ENCODE data around the gene AFDN.

Gene AFDN

GRCh38 chr6:167987396-167988153, 160.9 kb downstream of the AFDN start:
- H3K4me3 ChIP-seq (ENCODE audit: insufficient read depth, low read length, poor library complexity, severe bottlenecking) = no peak overlapping the region
- H3K79me2 ChIP-seq (ENCODE audit: insufficient read depth, low read length) = no peaks in the 10 kb centered on the region
- no peak for TF ChIP-seq CTCF (IDR thresholded peaks at IDR 0.05; ENCODE audit: insufficient read depth, low read length, poor library complexity, severe bottlenecking)
- no peak for TF ChIP-seq EZH2phosphoT487 (conservative IDR thresholded peaks at IDR 0.05; ENCODE audit: low read length)
- no peaks in the 10 kb centered on the region for H3K36me3 ChIP-seq (ENCODE audit: low read length)
- H3K4me2 ChIP-seq (ENCODE audit: low read depth, low read length, poor library complexity, severe bottlenecking) = no peak overlapping the region
- H3K27me3 ChIP-seq (ENCODE audit: low read length) = no peaks in the 10 kb centered on the region
- no peaks in the 10 kb centered on the region for H3F3A ChIP-seq (ENCODE audit: insufficient read depth)
- H4K20me1 ChIP-seq (ENCODE audit: low read depth, low read length) = no peaks in the 10 kb centered on the region
- peaks cover 4% of the 10 kb centered on the region; the same call in 1 of the 2 replicates for H3K9me3 ChIP-seq (ENCODE audit: insufficient read depth, low read length)
- H3K9ac ChIP-seq (ENCODE audit: low read length) = no peak overlapping the region
- no peak overlapping the region for H3K27ac ChIP-seq (ENCODE audit: low read depth, low read length)
- no peak overlapping the region for H2AFZ ChIP-seq (ENCODE audit: low read depth, low read length, severe bottlenecking)
- no peaks in the 10 kb centered on the region for H3K9me2 ChIP-seq (replicated peaks; ENCODE audit: insufficient read depth, low read length)

GRCh38 chr6:167988154-167988495, 161.4 kb downstream of the AFDN start:
- H3K36me3 ChIP-seq (ENCODE audit: low read length) = no peaks in the 10 kb centered on the region
- TF ChIP-seq EZH2phosphoT487 (conservative IDR thresholded peaks at IDR 0.05; ENCODE audit: low read length) (no peak), CTCF (IDR thresholded peaks at IDR 0.05; ENCODE audit: insufficient read depth, low read length, poor library complexity, severe bottlenecking) (no peak)
- H3F3A ChIP-seq (ENCODE audit: insufficient read depth) = no peaks in the 10 kb centered on the region
- H3K4me2 ChIP-seq (ENCODE audit: low read depth, low read length, poor library complexity, severe bottlenecking) = no peak overlapping the region
- H3K9me3 ChIP-seq (ENCODE audit: insufficient read depth, low read length) = peaks cover 4% of the 10 kb centered on the region; the same call in 1 of the 2 replicates
- no peaks in the 10 kb centered on the region for H3K9me2 ChIP-seq (replicated peaks; ENCODE audit: insufficient read depth, low read length)
- no peaks in the 10 kb centered on the region for H3K27me3 ChIP-seq (ENCODE audit: low read length)
- no peak overlapping the region for H3K9ac ChIP-seq (ENCODE audit: low read length)
- H3K27ac ChIP-seq (ENCODE audit: low read depth, low read length) = no peak overlapping the region
- H3K79me2 ChIP-seq (ENCODE audit: insufficient read depth, low read length) = no peaks in the 10 kb centered on the region
- H3K4me3 ChIP-seq (ENCODE audit: insufficient read depth, low read length, poor library complexity, severe bottlenecking) = no peak overlapping the region
- H2AFZ ChIP-seq (ENCODE audit: low read depth, low read length, severe bottlenecking) = no peak overlapping the region
- no peaks in the 10 kb centered on the region for H4K20me1 ChIP-seq (ENCODE audit: low read depth, low read length)

GRCh38 chr6:167988945-167989841, 162.5 kb downstream of the AFDN start:
- peaks cover 4% of the 10 kb centered on the region; the same call in 1 of the 2 replicates for H3K9me3 ChIP-seq (ENCODE audit: insufficient read depth, low read length)

More at GRCh38 chr6:167988945-167989841, 162.5 kb downstream of the AFDN start:
- Histone ChIP-seq H2AFZ (ENCODE audit: low read depth, low read length, severe bottlenecking) (no peak overlapping the region), H3K27me3 (ENCODE audit: low read length) (no peaks in the 10 kb centered on the region), H3K4me2 (ENCODE audit: low read depth, low read length, poor library complexity, severe bottlenecking) (no peak overlapping the region), H3K27ac (ENCODE audit: low read depth, low read length) (no peak overlapping the region), H3K36me3 (ENCODE audit: low read length) (no peaks in the 10 kb centered on the region), H3F3A (ENCODE audit: insufficient read depth) (no peaks in the 10 kb centered on the region), H3K4me3 (ENCODE audit: insufficient read depth, low read length, poor library complexity, severe bottlenecking) (no peak overlapping the region), H4K20me1 (ENCODE audit: low read depth, low read length) (no peaks in the 10 kb centered on the region), H3K9me2 (replicated peaks; ENCODE audit: insufficient read depth, low read length) (no peaks in the 10 kb centered on the region), H3K9ac (ENCODE audit: low read length) (no peak overlapping the region), H3K79me2 (ENCODE audit: insufficient read depth, low read length) (no peaks in the 10 kb centered on the region)
- TF ChIP-seq CTCF (IDR thresholded peaks at IDR 0.05; ENCODE audit: insufficient read depth, low read length, poor library complexity, severe bottlenecking) (no peak), EZH2phosphoT487 (conservative IDR thresholded peaks at IDR 0.05; ENCODE audit: low read length) (no peak)

Measured in SU-DHL-6 (cell line).